Measurements from ENCODE around the gene PCF11.
"Not testable (repeated sequence)": the region's sequence is repeated elsewhere in the genome, so short reads cannot be mapped to it uniquely, and the experiment has no call there.

The PCF11 gene

GRCh38 chr11:83191491-83191890 lies 34.6 kb downstream of the PCF11 start:
- DNase-seq (ENCODE audit: low read depth, low spot score), result no peak

- DNase-seq (ENCODE audit: low read depth, low spot score), result no peak
Observed at GRCh38 chr11:83191986-83192385, 35.1 kb downstream of the PCF11 start.

GRCh38 chr11:83192606-83193245 lies 35.8 kb downstream of the PCF11 start:
- no peak for DNase-seq (ENCODE audit: low read depth, low spot score)

GRCh38 chr11:83193315-83194280 lies 36.7 kb downstream of the PCF11 start, which contains the start of gene ANKRD42:
Gene ANKRD42, plus strand, starts transcription at chr11:83193712. Its CDS starts 959 bp downstream, at chr11:83194671.
- DNase-seq (ENCODE audit: low read depth, low spot score), result peak; percentile 91

- no peak for DNase-seq (ENCODE audit: low read depth, low spot score)
Observed at GRCh38 chr11:83194281-83195142, 37.6 kb downstream of the PCF11 start.

- no peak for DNase-seq (ENCODE audit: low read depth, low spot score)
Observed at GRCh38 chr11:83195143-83195466, 38.2 kb downstream of the PCF11 start.

GRCh38 chr11:83195649-83196048 lies 38.7 kb downstream of the PCF11 start:
- DNase-seq (ENCODE audit: low read depth, low spot score), result no peak

GRCh38 chr11:83200035-83200434 lies 43.1 kb downstream of the PCF11 start:
- no peak for DNase-seq (ENCODE audit: low read depth, low spot score)

- DNase-seq (ENCODE audit: low read depth, low spot score), result no peak
Observed at GRCh38 chr11:83205608-83206185, 48.8 kb downstream of the PCF11 start.

- DNase-seq (ENCODE audit: low read depth, low spot score), result no peak
Observed at GRCh38 chr11:83206221-83206620, 49.3 kb downstream of the PCF11 start.

GRCh38 chr11:83206771-83207382 lies 49.9 kb downstream of the PCF11 start:
- not testable (repeated sequence) for DNase-seq (ENCODE audit: low read depth, low spot score)

GRCh38 chr11:83219095-83219494 lies 62.2 kb downstream of the PCF11 start:
- DNase-seq (ENCODE audit: low read depth, low spot score), result no peak

GRCh38 chr11:83220260-83220659 lies 63.3 kb downstream of the PCF11 start:
- DNase-seq (ENCODE audit: low read depth, low spot score), result no peak

- DNase-seq (ENCODE audit: low read depth, low spot score), result no peak
Observed at GRCh38 chr11:83221694-83222093, 64.8 kb downstream of the PCF11 start.

- no peak for DNase-seq (ENCODE audit: low read depth, low spot score)
Observed at GRCh38 chr11:83222499-83222898, 65.6 kb downstream of the PCF11 start.

GRCh38 chr11:83223457-83223856 lies 66.5 kb downstream of the PCF11 start:
- DNase-seq (ENCODE audit: low read depth, low spot score), result no peak

- no peak for DNase-seq (ENCODE audit: low read depth, low spot score)
Observed at GRCh38 chr11:83235825-83236224, 78.9 kb downstream of the PCF11 start.
